ENCODE measurements around the gene PTPRN2. TPM values are rescaled to one million over a fixed set of nuclear protein-coding genes. Genes with fewer than 3 reads are reported as not detected.

PTPRN2 gene
- total and polyA plus RNA-seq, 2 of the 8 experiments (the other 6 are each of a cell fraction or from before 2014, with no cell fraction given): 2.6 to 4.5 TPM

- TF ChIP-seq NANOG (IDR thresholded peaks at IDR 0.05; ENCODE audit: insufficient read depth, low read depth, low read length, poor library complexity, severe bottlenecking) (no peak), YY1 (IDR thresholded peaks at IDR 0.05; ENCODE audit: low read depth, low read length) (no peak), TEAD4 (IDR thresholded peaks at IDR 0.05; ENCODE audit: low read depth, low read length) (no peak), KDM1A (IDR thresholded peaks at IDR 0.05; ENCODE audit: borderline replicate concordance, low read length) (no peak), CHD2 (IDR thresholded peaks at IDR 0.05; ENCODE audit: low read length) (no peak), ASH2L (IDR thresholded peaks at IDR 0.05; ENCODE audit: low read length) (no peak)
These were observed 790.8 kb downstream of the PTPRN2 start (continued) for GRCh38 chr7:157796846-157797245.

Data from H1 (cell line).